H9 (cell line): ENCODE data around the gene MYO7B. TPM values are rescaled to one million over a fixed set of nuclear protein-coding genes. Genes with fewer than 3 reads are reported as not detected.

Experiments
- DNase-seq: peaks from one replicate; pipeline ENCODE4 v3.0.0-alpha.2; 2017
- H2AFZ ChIP-seq: one replicate; pipeline ENCODE4 v1.6.1; 2013; ENCODE audit warnings: mild to moderate bottlenecking, low read length, control low read depth, moderate library complexity
- H2AK5ac ChIP-seq: 2 replicates; pipeline ENCODE4 v1.6.1; 2013; ENCODE audit warnings: low read length, control low read depth, mixed read lengths; ENCODE audit not compliant: insufficient read length
- H2BK120ac ChIP-seq: one replicate; pipeline ENCODE4 v1.6.1; 2013; ENCODE audit warnings: low read depth, mild to moderate bottlenecking, low read length, control low read depth, inconsistent platforms; ENCODE audit not compliant: poor library complexity, severe bottlenecking
- H2BK12ac ChIP-seq: 2 replicates; pipeline ENCODE4 v1.6.1; 2013; ENCODE audit warnings: low read length, control low read depth, mixed read lengths, low read depth; ENCODE audit not compliant: insufficient read length
- H2BK15ac ChIP-seq: 2 replicates; pipeline ENCODE4 v1.6.1; 2013; ENCODE audit warnings: low read depth, low read length, control low read depth
- H2BK20ac ChIP-seq: one replicate; pipeline ENCODE4 v1.6.1; 2013; ENCODE audit warnings: low read depth, mild to moderate bottlenecking, low read length, control low read depth, inconsistent platforms; ENCODE audit not compliant: poor library complexity, severe bottlenecking
- H2BK5ac ChIP-seq: 2 replicates; pipeline ENCODE4 v1.6.1; 2013; ENCODE audit warnings: low read length, control low read depth, mixed read lengths; ENCODE audit not compliant: insufficient read length
- H3K14ac ChIP-seq: 2 replicates; pipeline ENCODE4 v1.6.1; 2013; ENCODE audit warnings: low read length, control low read depth; ENCODE audit not compliant: insufficient read depth
- H3K18ac ChIP-seq: 2 replicates; pipeline ENCODE4 v1.6.1; 2013; ENCODE audit warnings: low read depth, mild to moderate bottlenecking, mixed read lengths, low read length, control low read depth; ENCODE audit not compliant: insufficient read length
- H3K23ac ChIP-seq: 2 replicates; pipeline ENCODE4 v1.6.1; 2013; ENCODE audit warnings: low read length, control low read depth, mixed read lengths, low read depth; ENCODE audit not compliant: insufficient read length
- H3K23me2 ChIP-seq: 2 replicates; pipeline ENCODE4 v1.6.1; 2013; ENCODE audit warnings: low read depth, mild to moderate bottlenecking, mixed read lengths, low read length, control low read depth; ENCODE audit not compliant: insufficient read length, poor library complexity, severe bottlenecking
- H3K27ac ChIP-seq: 2 replicates; pipeline ENCODE4 v1.5.1; 2013; ENCODE audit warnings: low read length, control low read depth, mixed read lengths, low read depth; ENCODE audit not compliant: insufficient read length
- H3K27me3 ChIP-seq: 2 replicates; pipeline ENCODE4 v1.6.1; 2013; ENCODE audit warnings: low read length, control low read depth, inconsistent platforms; ENCODE audit not compliant: insufficient read depth
- H3K4ac ChIP-seq: 2 replicates; pipeline ENCODE4 v1.6.1; 2013; ENCODE audit warnings: low read depth, mild to moderate bottlenecking, control low read depth, inconsistent platforms, low read length, moderate library complexity
- H3K4me1 ChIP-seq: 2 replicates; pipeline ENCODE4 v1.6.1; 2013; ENCODE audit warnings: low read length, control low read depth, inconsistent platforms; ENCODE audit not compliant: insufficient read depth
- H3K4me2 ChIP-seq: 2 replicates; pipeline ENCODE4 v1.6.1; 2013; ENCODE audit warnings: low read length, control low read depth, mixed read lengths; ENCODE audit not compliant: insufficient read length, insufficient read depth
- H3K56ac ChIP-seq: 2 replicates; pipeline ENCODE4 v1.6.1; 2013; ENCODE audit warnings: low read depth, mild to moderate bottlenecking, mixed read lengths, low read length, control low read depth; ENCODE audit not compliant: insufficient read length
- H3K79me1 ChIP-seq: 2 replicates; pipeline ENCODE4 v1.6.1; 2013; ENCODE audit warnings: low read depth, mild to moderate bottlenecking, moderate library complexity, low read length, control low read depth, inconsistent platforms; ENCODE audit not compliant: insufficient read depth, poor library complexity, severe bottlenecking
- H3K79me2 ChIP-seq: 2 replicates; pipeline ENCODE4 v1.6.1; 2013; ENCODE audit warnings: low read length, control low read depth, inconsistent platforms; ENCODE audit not compliant: insufficient read depth
- H3K9ac ChIP-seq: 2 replicates; pipeline ENCODE4 v1.6.1; 2013; ENCODE audit warnings: low read length, control low read depth, mixed read lengths; ENCODE audit not compliant: insufficient read length; ENCODE audit errors: extremely low read depth
- H3K9me3 ChIP-seq: one replicate; pipeline ENCODE4 v1.6.1; 2013; ENCODE audit warnings: low read depth, low read length, inconsistent platforms; ENCODE audit not compliant: control insufficient read depth
- H3T11ph ChIP-seq: one replicate; pipeline ENCODE4 v1.6.1; 2013; ENCODE audit warnings: mild to moderate bottlenecking, low read length, control low read depth, inconsistent platforms
- H4K20me1 ChIP-seq: one replicate; pipeline ENCODE4 v1.6.1; 2013; ENCODE audit not compliant: control insufficient read depth, insufficient read length, insufficient read depth
- H4K5ac ChIP-seq: 2 replicates; pipeline ENCODE4 v1.6.1; 2013; ENCODE audit warnings: low read depth, mild to moderate bottlenecking, mixed read lengths, low read length, control low read depth; ENCODE audit not compliant: insufficient read length
- H4K8ac ChIP-seq: replicated peaks from 2 replicates; pipeline ENCODE4 v1.6.1; 2013; ENCODE audit warnings: low read length, control low read depth, mixed read lengths, low read depth; ENCODE audit not compliant: insufficient read length
- H4K91ac ChIP-seq: 2 replicates; pipeline ENCODE4 v1.6.1; 2013; ENCODE audit warnings: low read depth, mild to moderate bottlenecking, moderate library complexity, mixed read lengths, low read length, control low read depth; ENCODE audit not compliant: insufficient read length
- H3K27ac Mint-ChIP-seq, 3 experiments: 2 replicates in 2 of 3; 3 replicates in 1 of 3; pipeline ENCODE4 v1.8.0; 2020 to 2021; ENCODE audit warnings: mixed read lengths in 3 of 3, mild to moderate bottlenecking in 1 of 3, moderate library complexity in 1 of 3
- H3K27me3 Mint-ChIP-seq: 2 replicates; pipeline ENCODE4 v1.8.0; 2021; ENCODE audit warnings: low read depth, mild to moderate bottlenecking, moderate library complexity, mixed read lengths
- H3K36me3 Mint-ChIP-seq, 3 experiments: 2 replicates in 2 of 3; 3 replicates in 1 of 3; pipeline ENCODE4 v1.8.0; 2020 to 2021; ENCODE audit warnings: low read depth in 3 of 3, mixed read lengths in 3 of 3; ENCODE audit not compliant: insufficient read depth in 1 of 3
- H3K4me1 Mint-ChIP-seq, 2 experiments: 2 replicates each; pipeline ENCODE4 v1.8.0; 2020; ENCODE audit warnings: mixed read lengths in 2 of 2
- H3K4me3 Mint-ChIP-seq, 2 experiments: 2 replicates in 1 of 2; 3 replicates in 1 of 2; pipeline ENCODE4 v1.8.0; 2020 to 2021; ENCODE audit warnings: mild to moderate bottlenecking in 2 of 2, mixed read lengths in 2 of 2, moderate library complexity in 1 of 2
- H3K9me3 Mint-ChIP-seq, 2 experiments: 2 replicates in 1 of 2; 3 replicates in 1 of 2; pipeline ENCODE4 v1.8.0; 2020; ENCODE audit warnings: mild to moderate bottlenecking in 2 of 2, mixed read lengths in 2 of 2, moderate library complexity in 1 of 2
- CTCF ChIP-seq: fragments of 200-600 bp; sonication (generic); conservative IDR thresholded peaks from 3 replicates; pipeline ENCODE4 v1.8.0; 2021; ENCODE audit warnings: antibody characterized with exemption, mild to moderate bottlenecking
- WGBS: extraction: QIAGEN DNeasy Blood & Tissue Kit; methylation state at CpG from one replicate; pipeline ENCODE4 v1.1.7; 2013; ENCODE audit warnings: missing lambda C conversion rate, low lambda C conversion rate, mixed read lengths; ENCODE audit not compliant: insufficient read length; ENCODE audit errors: extremely low coverage; 5-methylcytosine and 5-hydroxymethylcytosine counted together
- total RNA-seq: library from RNA; stranded (reverse); gene quantifications from 2 replicates; pipeline ENCODE4 v1.2.1, GENCODE V29; 2021

The MYO7B gene
- total RNA-seq, 1 experiment from 2014 or later: not detected

GRCh38 chr2:127503491-127503890 lies 32.0 kb upstream of the MYO7B start:
- peaks cover 11% of the 10 kb centered on the region; the same call in 1 of the 2 replicates for H3K79me2 ChIP-seq

More at GRCh38 chr2:127503491-127503890, 32.0 kb upstream of the MYO7B start:
- no peak overlapping the region for H2BK15ac ChIP-seq
- Mint-ChIP-seq H3K27me3 (no peaks in the 10 kb centered on the region), H3K27ac (no peak overlapping the region), H3K9me3 (no peaks in the 10 kb centered on the region), H3K4me3 (no peak overlapping the region), H3K4me1 (0 out of 4 replicates have a peak, but pooled peaks cover 0 to under 1% of the 10 kb centered on the region in 2 experiments), H3K36me3 (peaks cover 39 to 70% (median 64%) of the 10 kb centered on the region in 3 experiments; a peak in 6 of 7 replicates)
- no peak for DNase-seq
- no peak overlapping the region for H4K91ac ChIP-seq
- no peak overlapping the region for H2BK120ac ChIP-seq
- H3K27ac ChIP-seq: no peak overlapping the region
- H4K20me1 ChIP-seq: no peaks in the 10 kb centered on the region
- no peak overlapping the region for H4K5ac ChIP-seq
- WGBS: no CpG with 5 or more reads among the region's 2 CpGs
- no peak overlapping the region for H3K9ac ChIP-seq
- no peak overlapping the region for H3T11ph ChIP-seq
- no peak overlapping the region for H2AFZ ChIP-seq
- no peak overlapping the region for H3K4me2 ChIP-seq
- H3K56ac ChIP-seq: no peak overlapping the region
- no peak for TF ChIP-seq CTCF
- H4K8ac ChIP-seq: no peak overlapping the region
- no peak overlapping the region for H2BK5ac ChIP-seq
- no peak overlapping the region for H3K4ac ChIP-seq
- H2BK20ac ChIP-seq: no peak overlapping the region
- no peak overlapping the region for H2AK5ac ChIP-seq
- no peak overlapping the region for H3K14ac ChIP-seq
- no peaks in the 10 kb centered on the region for H3K23me2 ChIP-seq
- H3K27me3 ChIP-seq: no peaks in the 10 kb centered on the region
- H3K79me1 ChIP-seq: peaks cover 2% of the 10 kb centered on the region
- H3K23ac ChIP-seq: no peak overlapping the region
- no peaks in the 10 kb centered on the region for H3K9me3 ChIP-seq
- H3K4me1 ChIP-seq: no peaks in the 10 kb centered on the region
- no peak overlapping the region for H3K18ac ChIP-seq
- H2BK12ac ChIP-seq: no peak overlapping the region
